ENCODE measurements around the gene PRR12.

- TF ChIP-seq CTCF (IDR thresholded peaks at IDR 0.05; ENCODE audit: low read depth, low read length, missing input control): no peak
- TF ChIP-seq GABPA (IDR thresholded peaks at IDR 0.05 in 1 of 2, conservative IDR thresholded peaks at IDR 0.05 in 1 of 2): no peak
- no peak for TF ChIP-seq MAX (IDR thresholded peaks at IDR 0.05)
- TF ChIP-seq RAD21 (IDR thresholded peaks at IDR 0.05): no peak
- no peak for TF ChIP-seq EGR1 (IDR thresholded peaks at IDR 0.05; ENCODE audit: low read depth in 2 of 2)
- no peak for TF ChIP-seq TAF1 (conservative IDR thresholded peaks at IDR 0.05)
These were observed 2.4 kb upstream of the PRR12 start for GRCh38 chr19:49588365-49589122.

Measured in liver (tissue), 3 donors.